Retina (tissue), 1 donor: ENCODE measurements around the gene B3GNT2.
"Not testable (repeated sequence)": the region's sequence is repeated elsewhere in the genome, so short reads cannot be mapped to it uniquely, and the experiment has no call there.

Experiments used
- DNase-seq: peaks from one replicate; pipeline ENCODE4 v3.0.0-alpha.2; 2016

The B3GNT2 gene

GRCh38 chr2:62186156-62186905 lies 9.6 kb upstream of the B3GNT2 start:
- no peak for DNase-seq

GRCh38 chr2:62187246-62187645 lies 8.7 kb upstream of the B3GNT2 start:
- DNase-seq, result no peak

DNA sequence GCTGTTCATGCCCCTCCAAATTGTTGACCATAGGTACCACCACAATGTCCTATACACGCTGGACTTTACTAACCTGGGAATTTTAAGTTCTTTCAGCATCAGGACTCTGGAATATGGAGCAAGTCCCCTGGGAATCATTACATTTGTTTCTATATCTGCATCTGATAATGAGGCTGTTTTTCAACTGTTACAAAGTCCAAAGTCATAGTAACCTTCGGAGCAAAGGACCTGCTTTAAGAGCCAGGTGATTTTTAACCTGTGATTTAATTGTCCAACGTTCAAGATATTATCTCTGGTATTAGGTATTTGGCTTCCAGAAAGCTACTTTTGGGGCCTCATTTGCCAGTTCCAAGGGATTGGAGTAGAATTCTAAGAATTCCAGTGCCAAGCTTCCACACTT lies 7.5 kb upstream of the B3GNT2 start:
- no peak for DNase-seq

DNA sequence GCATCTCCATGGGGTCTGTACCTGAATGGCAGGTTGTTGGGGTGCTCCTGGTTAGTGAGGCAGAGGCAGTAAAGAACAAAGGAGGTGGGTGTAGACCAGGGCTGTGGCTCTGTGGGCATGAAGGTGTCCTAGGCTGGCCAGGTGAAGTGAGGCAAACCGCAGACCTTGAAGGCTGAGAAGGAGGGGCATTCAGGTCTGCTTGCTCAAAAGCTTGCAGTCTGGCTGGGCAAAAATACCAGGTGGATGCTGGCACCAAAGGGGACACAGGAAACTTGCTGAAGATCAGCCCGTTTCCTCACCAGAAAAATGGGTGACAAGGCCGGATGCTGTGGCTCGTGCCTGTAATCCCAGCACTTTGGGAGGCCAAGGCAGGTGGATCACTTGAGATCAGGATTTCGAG lies 6.7 kb upstream of the B3GNT2 start:
- no peak for DNase-seq

- no peak for DNase-seq
Observed at GRCh38 chr2:62192811-62193210, 3.1 kb upstream of the B3GNT2 start.

DNA sequence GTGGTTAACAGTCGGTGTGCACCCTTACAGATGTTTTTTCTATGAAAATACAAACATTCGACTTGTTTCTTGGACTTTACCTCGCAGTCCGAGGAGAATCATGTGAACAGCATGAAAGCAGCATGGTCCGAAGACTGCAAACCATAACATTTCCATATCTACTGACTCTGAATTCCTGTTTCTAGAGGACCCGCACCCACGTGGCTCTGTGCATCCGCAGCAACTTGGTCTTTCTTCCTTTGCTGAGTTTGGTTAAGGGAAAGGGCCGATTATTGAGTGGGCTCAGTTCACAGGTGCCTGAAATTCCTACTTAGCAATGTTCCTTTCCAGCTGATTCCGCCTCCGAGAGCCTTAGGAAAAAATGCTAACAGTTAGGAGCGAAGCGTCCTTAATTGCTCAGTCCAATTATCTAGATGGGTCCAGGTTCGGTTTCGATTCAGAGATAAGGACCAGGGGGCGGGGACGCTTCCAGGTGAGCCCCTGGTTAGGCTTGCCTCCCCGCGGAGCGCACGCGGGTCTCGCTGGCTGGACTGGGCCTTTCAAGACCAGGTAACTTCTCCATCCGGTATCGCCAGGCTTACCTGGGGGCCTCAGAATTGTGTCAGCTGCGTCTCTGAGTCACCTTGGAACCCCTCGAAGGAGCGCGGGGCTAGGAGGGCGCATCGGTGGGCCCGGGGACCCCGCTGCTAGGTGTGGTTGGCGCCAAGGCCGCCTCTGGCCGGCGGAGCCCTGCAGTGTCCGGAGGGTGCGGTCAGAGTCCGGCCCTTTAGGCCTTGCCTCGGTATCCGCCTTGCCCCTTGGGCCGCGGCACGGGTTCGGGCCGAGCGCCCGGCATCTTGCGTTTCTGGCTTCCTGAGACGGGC lies 1.1 kb upstream of the B3GNT2 start:
- DNase-seq, result peak; percentile 34

- peak; percentile 64 for DNase-seq
Observed at GRCh38 chr2:62196278-62196901, 475 bp downstream of the B3GNT2 start.

DNA sequence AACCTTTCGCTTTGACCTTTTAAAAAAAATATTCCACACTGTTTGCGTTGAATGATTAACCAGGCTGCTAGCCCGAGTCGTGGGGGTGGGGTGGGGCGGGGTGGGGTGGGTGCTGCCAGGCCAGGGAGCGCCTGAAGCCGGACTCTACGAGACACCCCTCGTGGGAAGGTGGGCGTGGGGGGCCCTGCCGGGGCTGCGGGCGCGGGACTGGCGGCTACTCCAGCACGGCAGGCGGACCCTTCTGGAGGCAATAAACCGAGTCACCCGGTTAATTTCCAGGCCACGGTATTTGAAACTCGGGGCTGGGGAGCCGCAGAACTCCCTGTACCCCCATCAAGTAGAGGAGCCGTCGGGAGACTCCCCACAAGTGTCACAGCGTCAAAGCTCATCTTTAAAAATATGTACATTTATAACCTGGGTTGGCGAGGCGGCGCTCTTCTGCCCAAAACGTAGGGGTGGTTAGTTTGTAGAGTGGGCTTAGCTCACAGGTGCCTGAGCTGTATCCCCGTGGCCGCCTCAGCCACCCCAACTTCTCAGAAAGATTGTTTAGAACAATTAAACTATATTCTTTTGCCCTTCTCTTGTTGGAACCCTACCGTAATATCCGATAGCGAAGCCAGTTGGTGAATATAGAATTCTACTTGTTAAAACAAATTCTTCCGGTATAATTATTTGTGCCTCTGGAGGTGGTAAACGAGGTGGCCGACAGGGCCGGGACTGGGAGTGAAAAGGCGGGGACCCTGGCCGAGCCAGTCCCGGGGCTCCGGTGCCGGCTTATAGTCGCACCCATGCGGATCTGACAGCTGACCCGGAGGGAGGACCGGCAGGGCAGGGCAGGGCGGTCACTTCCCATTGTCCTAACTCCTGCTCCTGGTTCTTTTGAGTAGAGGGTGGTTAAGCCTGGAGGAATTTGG lies 1.4 kb downstream of the B3GNT2 start:
- peak; percentile 50 for DNase-seq

- no peak for DNase-seq
Observed at GRCh38 chr2:62197925-62198633, 2.2 kb downstream of the B3GNT2 start.

DNA sequence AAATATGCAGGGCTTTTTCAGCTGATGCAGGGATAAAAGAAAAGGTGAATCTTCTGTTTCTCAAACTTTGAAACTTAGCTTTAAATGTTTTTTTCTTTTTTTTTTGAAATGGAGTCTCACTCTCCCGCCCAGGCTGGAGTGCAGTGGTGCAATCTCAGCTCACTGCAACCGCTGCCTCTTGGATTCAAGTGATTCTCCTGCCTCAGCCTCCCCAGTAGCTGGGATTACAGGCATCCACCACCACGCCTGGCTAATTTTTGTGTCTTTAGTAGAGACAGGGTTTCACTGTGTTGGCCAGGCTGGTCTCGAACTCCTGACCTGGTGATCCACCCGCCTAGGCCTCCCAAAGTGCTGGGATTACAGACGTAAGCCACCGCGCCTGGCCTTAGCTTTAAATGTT lies 2.9 kb downstream of the B3GNT2 start:
- not testable (repeated sequence) for DNase-seq

GRCh38 chr2:62199392-62200125 lies 3.6 kb downstream of the B3GNT2 start:
- no peak for DNase-seq

- DNase-seq, result no peak
Observed at GRCh38 chr2:62200291-62200841, 4.5 kb downstream of the B3GNT2 start.

- no peak for DNase-seq
Observed at GRCh38 chr2:62200868-62201267, 5.0 kb downstream of the B3GNT2 start.

- no peak for DNase-seq
Observed at GRCh38 chr2:62201307-62201706, 5.4 kb downstream of the B3GNT2 start.

GRCh38 chr2:62202019-62202722 lies 6.3 kb downstream of the B3GNT2 start:
- DNase-seq, result no peak

GRCh38 chr2:62202729-62203128 lies 6.8 kb downstream of the B3GNT2 start:
- DNase-seq, result no peak

DNA sequence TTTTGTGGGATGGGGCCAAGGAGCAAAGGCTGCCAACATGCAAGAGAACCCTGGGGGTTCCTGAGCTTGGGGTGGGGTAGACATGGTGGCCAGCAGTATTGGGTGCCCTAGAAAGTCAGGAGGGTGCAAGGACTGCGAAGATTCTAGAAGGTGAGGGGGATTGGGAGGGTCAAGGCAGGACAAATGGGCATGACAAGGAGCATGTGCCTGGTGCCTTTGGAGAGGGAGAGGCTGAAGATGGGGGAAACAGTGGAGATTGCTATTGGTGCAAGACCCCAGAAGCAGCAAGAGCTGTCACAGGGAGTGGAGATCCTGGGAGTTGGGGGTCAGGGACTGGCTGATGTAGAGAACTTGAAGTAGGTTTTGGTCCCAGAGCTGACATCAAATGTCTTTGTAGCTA lies 7.5 kb downstream of the B3GNT2 start:
- DNase-seq, result no peak

- no peak for DNase-seq
Observed at GRCh38 chr2:62204998-62205496, 9.1 kb downstream of the B3GNT2 start.

DNA sequence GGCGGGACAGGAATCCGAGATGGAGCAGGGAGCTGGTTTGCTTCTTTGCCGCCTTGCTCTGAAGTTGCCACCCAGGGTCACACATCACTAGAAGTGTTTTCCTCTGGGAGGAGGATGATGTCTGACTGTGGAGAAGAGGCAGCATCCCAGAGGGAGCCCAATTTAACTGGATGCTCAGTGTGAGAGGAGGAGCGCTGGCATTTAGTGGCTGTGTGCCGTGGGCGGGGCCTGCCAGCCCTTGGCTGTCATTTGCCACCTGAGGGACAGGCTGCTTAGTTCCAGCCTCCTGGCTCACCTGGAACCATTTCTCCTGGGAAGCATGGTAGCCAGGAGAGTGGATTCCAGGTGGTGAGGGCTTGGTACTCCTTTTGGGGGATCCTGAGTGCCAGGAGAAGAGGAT lies 9.6 kb downstream of the B3GNT2 start:
- no peak for DNase-seq

DNA sequence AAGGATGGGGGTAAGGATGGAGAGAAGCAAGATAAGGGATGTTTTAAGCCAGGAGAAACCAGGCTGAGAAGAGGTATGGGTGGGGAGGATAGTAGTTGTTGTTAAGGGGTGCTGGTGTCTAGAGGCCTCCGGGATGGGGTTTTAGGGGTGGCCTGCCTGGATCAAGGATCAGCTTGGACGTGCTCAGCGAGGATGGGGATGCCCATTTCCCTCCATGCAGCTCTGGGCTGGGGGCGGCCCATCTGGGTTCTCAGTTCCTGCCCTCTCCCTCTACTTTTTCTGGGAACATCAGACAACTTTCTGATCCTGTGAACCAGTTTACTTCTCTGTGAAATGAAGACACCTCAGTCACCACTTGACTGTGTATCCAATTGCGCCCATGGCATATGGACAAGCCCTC lies 10.1 kb downstream of the B3GNT2 start:
- DNase-seq, result no peak
